ENCODE results near the gene PHLDA2.

PHLDA2 gene

GRCh38 chr11:2927121-2927800, 2.0 kb downstream of the PHLDA2 start:
- ChIA-PET CTCF (interaction anchor here (0.5 to 3.7 kb wide), 4 partner anchors 27 to 413 kb away, joined by 4 to 25 read pairs (median 6); no protein-coding TSS in a partner anchor), POLR2A (no interaction called here)
- Histone ChIP-seq H3K4me3 (ENCODE audit: low read depth, low read length) (no peak overlapping the region), H3K9me3 (ENCODE audit: control insufficient read depth, insufficient read depth, low read depth, low read length) (no peaks in the 10 kb centered on the region), H3K36me3 (ENCODE audit: control insufficient read depth in 2 of 2, insufficient read depth in 1 of 2, low read length in 2 of 2) (no peaks in the 10 kb centered on the region), H3K27ac (ENCODE audit: extremely low read depth, low read depth, low read length) (no peak overlapping the region), H3K4me1 (ENCODE audit: control insufficient read depth, insufficient read depth, low read length) (no peaks in the 10 kb centered on the region)
- TF ChIP-seq ZNF707 (tag by site-specific recombination; IDR thresholded peaks at IDR 0.05) (no peak), YY2 (tag by site-specific recombination; IDR thresholded peaks at IDR 0.05) (no peak), ZNF138 (tag by site-specific recombination; IDR thresholded peaks at IDR 0.05; ENCODE audit: borderline replicate concordance) (no peak), ZNF48 (tag by site-specific recombination; IDR thresholded peaks at IDR 0.05) (no peak), ZNF560 (tag by site-specific recombination; IDR thresholded peaks at IDR 0.05; ENCODE audit: borderline replicate concordance) (no peak), ZNF518A (tag by site-specific recombination; conservative IDR thresholded peaks at IDR 0.05; ENCODE audit: low read depth) (no peak), ZNF221 (tag by site-specific recombination; IDR thresholded peaks at IDR 0.05; ENCODE audit: borderline replicate concordance) (no peak), ZFP69B (tag by site-specific recombination; IDR thresholded peaks at IDR 0.05) (no peak)

GRCh38 chr11:2926611-2927051, 2.6 kb downstream of the PHLDA2 start:
- no peaks in the 10 kb centered on the region for H3K36me3 ChIP-seq (ENCODE audit: control insufficient read depth in 2 of 2, insufficient read depth in 1 of 2, low read length in 2 of 2)
- no peaks in the 10 kb centered on the region for H3K4me1 ChIP-seq (ENCODE audit: control insufficient read depth, insufficient read depth, low read length)
- H3K9me3 ChIP-seq (ENCODE audit: control insufficient read depth, insufficient read depth, low read depth, low read length) = no peaks in the 10 kb centered on the region
- TF ChIP-seq ZNF223 (tag by site-specific recombination; IDR thresholded peaks at IDR 0.05) (no peak), SCRT2 (tag by site-specific recombination; IDR thresholded peaks at IDR 0.05) (no peak), ZNF600 (tag by site-specific recombination; IDR thresholded peaks at IDR 0.05) (0 out of 2 replicates have a peak, but pooled peaks have one; percentile 20), ZNF18 (tag by site-specific recombination; IDR thresholded peaks at IDR 0.05) (no peak), ZNF530 (tag by site-specific recombination; IDR thresholded peaks at IDR 0.05; ENCODE audit: low read depth) (no peak), PRDM1 (tag by site-specific recombination; IDR thresholded peaks at IDR 0.05) (no peak), ZNF692 (tag by site-specific recombination; IDR thresholded peaks at IDR 0.05) (no peak), ZFP41 (tag by site-specific recombination; IDR thresholded peaks at IDR 0.05; ENCODE audit: borderline replicate concordance) (no peak)
- H3K4me3 ChIP-seq (ENCODE audit: low read depth, low read length) = no peak overlapping the region
- H3K27ac ChIP-seq (ENCODE audit: extremely low read depth, low read depth, low read length) = no peak overlapping the region
- CTCF ChIA-PET = interaction anchor here (0.5 to 1.3 kb wide), 3 partner anchors 28 to 394 kb away, joined by 3 to 7 read pairs (median 5); no protein-coding TSS in a partner anchor
- POLR2A ChIA-PET = no interaction called here
